Measurements from ENCODE around the gene CLDN4.

- TF ChIP-seq CTCF (IDR thresholded peaks at IDR 0.05; ENCODE audit: low read depth, low read length, poor library complexity, severe bottlenecking) = peak; percentile 37
- TF ChIP-seq EZH2phosphoT487 (IDR thresholded peaks at IDR 0.05; ENCODE audit: borderline replicate concordance, low read length) = no peak
These were observed 9.2 kb downstream of the CLDN4 start for GRCh38 chr7:73839743-73840714.

Data from DOHH2 (cell line).